Femur (tissue), 1 donor: ENCODE results near the gene GAP43.
"Not testable (repeated sequence)": the region's sequence is repeated elsewhere in the genome, so short reads cannot be mapped to it uniquely, and the experiment has no call there.

Experiments used
- DNase-seq: peaks from one replicate; pipeline ENCODE4 v3.0.0-alpha.2; 2017

Gene GAP43

GRCh38 chr3:115699706-115700105 is 76.4 kb downstream of the GAP43 start:
- no peak for DNase-seq

- no peak for DNase-seq
Measured at GRCh38 chr3:115702598-115702997, 79.3 kb downstream of the GAP43 start.

- no peak for DNase-seq
Measured at GRCh38 chr3:115704661-115705338, 81.5 kb downstream of the GAP43 start.

GRCh38 chr3:115706311-115706829 is 83.1 kb downstream of the GAP43 start:
- no peak for DNase-seq

- no peak for DNase-seq
Measured at GRCh38 chr3:115708540-115708939, 85.2 kb downstream of the GAP43 start.

- DNase-seq = no peak
Measured at GRCh38 chr3:115709093-115709492, 85.8 kb downstream of the GAP43 start.

- DNase-seq = no peak
Measured at GRCh38 chr3:115709931-115710330, 86.6 kb downstream of the GAP43 start.

GRCh38 chr3:115710799-115711198 is 87.5 kb downstream of the GAP43 start:
- no peak for DNase-seq

GRCh38 chr3:115712871-115713270 is 89.6 kb downstream of the GAP43 start:
- DNase-seq = no peak

GRCh38 chr3:115713284-115713683 is 90.0 kb downstream of the GAP43 start:
- peak; percentile 54 for DNase-seq

- DNase-seq = no peak
Measured at GRCh38 chr3:115715241-115715745, 92.0 kb downstream of the GAP43 start.

GRCh38 chr3:115720983-115721382 is 97.7 kb downstream of the GAP43 start:
- DNase-seq = no peak

GRCh38 chr3:115725800-115726199 is 102.5 kb downstream of the GAP43 start:
- no peak for DNase-seq

GRCh38 chr3:115727135-115727534 is 103.8 kb downstream of the GAP43 start:
- DNase-seq = no peak

GRCh38 chr3:115728013-115728412 is 104.7 kb downstream of the GAP43 start:
- no peak for DNase-seq

GRCh38 chr3:115736341-115736740 is 113.0 kb downstream of the GAP43 start:
- not testable (repeated sequence) for DNase-seq

GRCh38 chr3:115741650-115742049 is 118.3 kb downstream of the GAP43 start:
- DNase-seq = no peak

- not testable (repeated sequence) for DNase-seq
Measured at GRCh38 chr3:115744516-115744915, 121.2 kb downstream of the GAP43 start.

GRCh38 chr3:115752978-115753377 is 129.7 kb downstream of the GAP43 start:
- not testable (repeated sequence) for DNase-seq

GRCh38 chr3:115758076-115758763 is 134.9 kb downstream of the GAP43 start:
- DNase-seq = no peak

- peak; percentile 19 for DNase-seq
Measured at GRCh38 chr3:115760716-115761115, 137.4 kb downstream of the GAP43 start.

- no peak for DNase-seq
Measured at GRCh38 chr3:115761927-115762305, 138.6 kb downstream of the GAP43 start.

GRCh38 chr3:115766587-115767482 is 143.5 kb downstream of the GAP43 start:
- DNase-seq = no peak
